HEK293 (cell line): ENCODE results near the gene CCDC92B.
A peak's percentile ranks its signal among the peaks of the same experiment; 100 is the strongest.

Experiments used
- OVOL3 ChIP-seq: fragments of 450-650 bp; formaldehyde crosslinking; IDR thresholded peaks from 2 replicates; pipeline ENCODE4 v1.5.1; 2016; ENCODE audit warnings: missing biosample characterization, missing genetic modification characterization
- ZNF121 ChIP-seq: fragments of 450-650 bp; formaldehyde crosslinking; IDR thresholded peaks from 2 replicates; pipeline ENCODE4 v1.5.1; 2016; ENCODE audit warnings: missing biosample characterization, missing genetic modification characterization
- ZNF146 ChIP-seq: fragments of 450-650 bp; formaldehyde crosslinking; IDR thresholded peaks from 2 replicates; pipeline ENCODE4 v1.5.1; 2016; ENCODE audit warnings: missing biosample characterization, missing genetic modification characterization
- ZNF274 ChIP-seq, 2 experiments: fragments of 200-500 bp in 1 of 2; fragments of 450-650 bp in 1 of 2; sonication (Bioruptor generic) in 1 of 2; formaldehyde crosslinking in 1 of 2; IDR thresholded peaks; 2 replicates each; pipeline versions ENCODE4 v1.5.1 to v1.6.1; 2014 to 2016; ENCODE audit warnings: borderline replicate concordance in 1 of 2, inconsistent platforms in 1 of 2, low read length in 1 of 2, missing biosample characterization in 1 of 2, missing genetic modification characterization in 1 of 2
- ZNF544 ChIP-seq: fragments of 450-650 bp; formaldehyde crosslinking; IDR thresholded peaks from 2 replicates; pipeline ENCODE4 v1.5.0; 2017; ENCODE audit warnings: missing biosample characterization, missing genetic modification characterization
- ZNF580 ChIP-seq: fragments of 450-650 bp; formaldehyde crosslinking; IDR thresholded peaks from 2 replicates; pipeline ENCODE4 v1.5.1; 2016; ENCODE audit warnings: missing biosample characterization, missing genetic modification characterization
- ZNF768 ChIP-seq: fragments of 450-650 bp; formaldehyde crosslinking; IDR thresholded peaks from 2 replicates; pipeline ENCODE4 v1.5.1; 2018; ENCODE audit warnings: missing biosample characterization, mild to moderate bottlenecking, missing genetic modification characterization
- TF ChIP-seq, protein P1 (sequence below): fragments of 450-650 bp; formaldehyde crosslinking; IDR thresholded peaks from 2 replicates; pipeline ENCODE4 v1.5.1; 2016; ENCODE audit warnings: missing biosample characterization, missing genetic modification characterization
- TF ChIP-seq, protein P2 (sequence below): fragments of 450-650 bp; formaldehyde crosslinking; IDR thresholded peaks from 2 replicates; pipeline ENCODE4 v1.5.1; 2016; ENCODE audit warnings: missing biosample characterization, missing genetic modification characterization, low read depth
- TF ChIP-seq, protein P3 (sequence below): fragments of 450-650 bp; formaldehyde crosslinking; IDR thresholded peaks from 2 replicates; pipeline ENCODE4 v1.5.1; 2016; ENCODE audit warnings: missing biosample characterization, missing genetic modification characterization

GRCh38 chr17:2710803-2711607, 38.4 kb downstream of the CCDC92B start:
- TF ChIP-seq, protein P1, sequence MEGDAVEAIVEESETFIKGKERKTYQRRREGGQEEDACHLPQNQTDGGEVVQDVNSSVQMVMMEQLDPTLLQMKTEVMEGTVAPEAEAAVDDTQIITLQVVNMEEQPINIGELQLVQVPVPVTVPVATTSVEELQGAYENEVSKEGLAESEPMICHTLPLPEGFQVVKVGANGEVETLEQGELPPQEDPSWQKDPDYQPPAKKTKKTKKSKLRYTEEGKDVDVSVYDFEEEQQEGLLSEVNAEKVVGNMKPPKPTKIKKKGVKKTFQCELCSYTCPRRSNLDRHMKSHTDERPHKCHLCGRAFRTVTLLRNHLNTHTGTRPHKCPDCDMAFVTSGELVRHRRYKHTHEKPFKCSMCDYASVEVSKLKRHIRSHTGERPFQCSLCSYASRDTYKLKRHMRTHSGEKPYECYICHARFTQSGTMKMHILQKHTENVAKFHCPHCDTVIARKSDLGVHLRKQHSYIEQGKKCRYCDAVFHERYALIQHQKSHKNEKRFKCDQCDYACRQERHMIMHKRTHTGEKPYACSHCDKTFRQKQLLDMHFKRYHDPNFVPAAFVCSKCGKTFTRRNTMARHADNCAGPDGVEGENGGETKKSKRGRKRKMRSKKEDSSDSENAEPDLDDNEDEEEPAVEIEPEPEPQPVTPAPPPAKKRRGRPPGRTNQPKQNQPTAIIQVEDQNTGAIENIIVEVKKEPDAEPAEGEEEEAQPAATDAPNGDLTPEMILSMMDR (tag by site-specific recombination) = peak; percentile 24; the same call in 1 of the 2 replicates
- TF ChIP-seq ZNF544 (tag by site-specific recombination) (no peak), ZNF121 (tag by site-specific recombination) (no peak), ZNF580 (tag by site-specific recombination) (no peak), OVOL3 (no peak), ZNF274 (IDR thresholded peaks at IDR 0.05; ENCODE audit: low read length) (no peak), ZNF274 (tag by site-specific recombination; IDR thresholded peaks at IDR 0.05; ENCODE audit: borderline replicate concordance) (no peak), ZNF146 (tag by site-specific recombination) (no peak), ZNF768 (no peak)
- TF ChIP-seq, protein P2, sequence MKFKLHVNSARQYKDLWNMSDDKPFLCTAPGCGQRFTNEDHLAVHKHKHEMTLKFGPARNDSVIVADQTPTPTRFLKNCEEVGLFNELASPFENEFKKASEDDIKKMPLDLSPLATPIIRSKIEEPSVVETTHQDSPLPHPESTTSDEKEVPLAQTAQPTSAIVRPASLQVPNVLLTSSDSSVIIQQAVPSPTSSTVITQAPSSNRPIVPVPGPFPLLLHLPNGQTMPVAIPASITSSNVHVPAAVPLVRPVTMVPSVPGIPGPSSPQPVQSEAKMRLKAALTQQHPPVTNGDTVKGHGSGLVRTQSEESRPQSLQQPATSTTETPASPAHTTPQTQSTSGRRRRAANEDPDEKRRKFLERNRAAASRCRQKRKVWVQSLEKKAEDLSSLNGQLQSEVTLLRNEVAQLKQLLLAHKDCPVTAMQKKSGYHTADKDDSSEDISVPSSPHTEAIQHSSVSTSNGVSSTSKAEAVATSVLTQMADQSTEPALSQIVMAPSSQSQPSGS = no peak
- TF ChIP-seq, protein P3, sequence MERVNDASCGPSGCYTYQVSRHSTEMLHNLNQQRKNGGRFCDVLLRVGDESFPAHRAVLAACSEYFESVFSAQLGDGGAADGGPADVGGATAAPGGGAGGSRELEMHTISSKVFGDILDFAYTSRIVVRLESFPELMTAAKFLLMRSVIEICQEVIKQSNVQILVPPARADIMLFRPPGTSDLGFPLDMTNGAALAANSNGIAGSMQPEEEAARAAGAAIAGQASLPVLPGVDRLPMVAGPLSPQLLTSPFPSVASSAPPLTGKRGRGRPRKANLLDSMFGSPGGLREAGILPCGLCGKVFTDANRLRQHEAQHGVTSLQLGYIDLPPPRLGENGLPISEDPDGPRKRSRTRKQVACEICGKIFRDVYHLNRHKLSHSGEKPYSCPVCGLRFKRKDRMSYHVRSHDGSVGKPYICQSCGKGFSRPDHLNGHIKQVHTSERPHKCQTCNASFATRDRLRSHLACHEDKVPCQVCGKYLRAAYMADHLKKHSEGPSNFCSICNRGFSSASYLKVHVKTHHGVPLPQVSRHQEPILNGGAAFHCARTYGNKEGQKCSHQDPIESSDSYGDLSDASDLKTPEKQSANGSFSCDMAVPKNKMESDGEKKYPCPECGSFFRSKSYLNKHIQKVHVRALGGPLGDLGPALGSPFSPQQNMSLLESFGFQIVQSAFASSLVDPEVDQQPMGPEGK (tag by site-specific recombination) = no peak; the same call in 1 of the 2 replicates
